Left renal pelvis (tissue), 4 donors: Measurements from ENCODE around the gene SPTLC3. TPM values are rescaled to one million over a fixed set of nuclear protein-coding genes. Genes with fewer than 3 reads are reported as not detected.

ENCODE experiments used
- DNase-seq, 4 donors: peaks; one replicate each; pipeline ENCODE4 v3.0.0-alpha.2; 2013; ENCODE audit warnings: low read depth in 4 of 4, low spot score in 3 of 4
- polyA plus RNA-seq, 4 donors: library from polyadenylated mRNA; unstranded; fragments of 120-200 nt; gene quantifications; one replicate each; pipeline ENCODE4 v1.2.1, GENCODE V29; 2013; ENCODE audit not compliant: insufficient read length in 4 of 4

SPTLC3 gene
- polyA plus RNA-seq, 4 donors, result 7.9 to 24.7 (median 21.5) TPM

DNA sequence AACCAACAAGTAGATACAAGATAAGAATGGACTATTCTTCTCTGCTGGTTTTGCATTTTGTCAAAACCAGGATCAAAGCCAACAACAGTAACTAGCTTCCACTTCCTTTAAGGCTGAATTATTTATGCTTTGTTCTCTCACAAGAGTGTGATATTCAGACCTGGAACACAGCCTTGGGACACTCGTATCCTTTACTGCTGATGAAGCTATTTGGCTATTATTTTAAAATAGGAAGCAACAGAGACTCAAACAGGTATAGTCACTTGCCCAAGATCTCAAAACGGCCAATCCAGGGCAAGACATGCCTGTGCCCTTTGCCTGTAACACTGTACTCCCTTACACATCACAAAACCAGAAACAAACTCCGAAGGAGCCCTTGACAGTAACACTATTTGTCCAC is 19.9 kb downstream of the SPTLC3 start:
- DNase-seq, result no peak

- DNase-seq, result no peak
These were observed 21.1 kb downstream of the SPTLC3 start for GRCh38 chr20:13029687-13030375.

- DNase-seq, result no peak
These were observed 23.0 kb downstream of the SPTLC3 start for GRCh38 chr20:13031751-13032150.

DNA sequence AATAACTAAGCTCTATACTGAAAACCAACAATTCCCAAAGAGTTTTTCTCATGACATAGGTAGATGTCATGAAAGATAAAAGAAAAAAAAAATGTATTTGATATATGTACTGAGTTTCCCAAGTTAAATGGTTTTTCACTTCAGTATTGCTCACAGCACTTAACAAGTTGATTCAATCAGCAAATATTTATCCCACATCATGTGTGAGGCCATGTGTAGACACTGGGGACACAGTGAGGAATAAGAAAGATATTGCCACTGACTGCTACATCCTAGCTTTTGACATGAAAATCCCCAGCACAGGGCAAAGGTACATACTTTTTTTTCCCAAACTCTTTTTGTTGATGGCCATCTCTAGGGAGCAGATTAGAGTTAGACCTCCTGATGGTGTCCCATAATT is 25.3 kb downstream of the SPTLC3 start:
- no peak for DNase-seq

- no peak for DNase-seq
These were observed 26.2 kb downstream of the SPTLC3 start for GRCh38 chr20:13034936-13035335.

DNA sequence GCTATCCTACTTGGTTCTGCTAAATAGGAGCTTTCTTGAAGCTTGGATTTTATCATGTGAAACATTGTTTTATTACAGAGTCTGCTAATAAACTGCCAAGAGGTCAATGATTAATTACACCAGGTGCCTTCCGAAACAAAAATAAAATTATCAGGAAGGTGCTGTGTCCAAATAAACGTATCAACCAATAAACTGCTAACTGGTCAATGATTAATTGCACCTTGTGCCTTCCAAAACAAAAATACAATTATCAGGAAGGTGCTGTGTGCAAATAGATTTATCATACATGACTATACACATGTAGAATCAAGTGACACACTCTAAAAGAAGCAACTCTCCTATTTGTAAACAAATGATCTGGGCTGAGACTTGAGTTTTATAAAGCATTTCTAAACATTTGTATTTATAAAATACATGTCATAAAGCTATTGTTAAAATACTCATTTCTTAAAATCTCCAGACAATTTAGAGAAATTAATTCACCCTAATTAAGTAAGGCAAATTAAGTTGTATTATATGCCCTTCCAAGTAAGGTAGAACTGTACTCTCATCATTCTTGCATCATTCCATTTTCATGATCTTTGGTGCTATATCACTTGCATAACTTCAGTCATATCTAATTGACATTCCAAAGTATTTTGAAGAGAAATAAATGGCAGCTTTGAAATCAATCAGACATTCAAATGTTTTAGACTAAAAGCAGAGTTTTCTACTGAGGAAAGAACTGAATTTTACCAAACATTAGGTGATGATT is 26.8 kb downstream of the SPTLC3 start:
- no peak for DNase-seq

GRCh38 chr20:13037727-13038126 is 29.0 kb downstream of the SPTLC3 start:
- no peak for DNase-seq

DNA sequence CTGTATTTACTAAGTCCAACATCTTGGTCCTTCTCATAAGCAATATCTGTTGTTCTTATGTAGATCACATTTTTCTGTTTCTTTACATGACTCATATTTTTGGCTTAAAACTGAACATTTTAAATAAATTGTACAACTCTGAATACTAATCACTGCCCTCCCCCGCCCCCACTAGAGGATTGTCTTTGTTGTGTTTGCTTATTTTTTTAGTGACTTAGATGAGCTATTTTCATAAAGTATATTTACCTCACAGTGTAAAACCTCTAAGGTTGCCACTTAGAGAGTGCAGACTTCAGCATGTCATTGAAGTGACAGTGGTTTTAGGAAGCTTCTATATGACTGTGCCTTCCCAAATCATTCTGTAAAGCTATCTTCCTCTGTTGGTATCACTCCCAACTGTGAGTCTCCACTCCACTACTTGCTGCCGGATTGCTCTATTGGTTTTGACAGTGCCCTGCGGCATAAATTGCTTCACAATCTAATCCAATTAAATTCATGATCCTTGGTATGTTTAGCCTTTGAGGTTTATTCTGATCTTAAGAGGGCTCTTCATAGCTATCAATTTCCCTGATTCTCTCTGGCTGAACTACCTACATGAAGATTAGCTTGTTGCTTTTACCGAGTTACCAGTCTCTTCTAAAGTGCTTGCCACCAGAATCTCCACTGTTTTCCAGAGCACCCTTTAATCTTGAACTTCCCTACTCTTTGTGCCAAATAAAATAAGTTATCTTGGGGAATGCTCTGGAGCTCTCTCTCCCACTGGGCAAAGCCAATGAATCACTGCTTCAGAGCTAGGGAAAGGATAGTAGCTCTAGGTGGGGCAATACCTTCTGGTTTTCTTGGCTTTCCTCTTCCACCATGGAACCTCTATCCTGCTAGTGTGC is 33.0 kb downstream of the SPTLC3 start:
- no peak for DNase-seq

- no peak for DNase-seq
These were observed 33.7 kb downstream of the SPTLC3 start for GRCh38 chr20:13042458-13042794.

GRCh38 chr20:13046409-13046808 is 37.6 kb downstream of the SPTLC3 start:
- DNase-seq, result no peak

- DNase-seq, result no peak
These were observed 45.2 kb downstream of the SPTLC3 start for GRCh38 chr20:13054011-13054410.

- DNase-seq, result no peak
These were observed 50.1 kb downstream of the SPTLC3 start for GRCh38 chr20:13058666-13059389.

- DNase-seq, result no peak
These were observed 50.8 kb downstream of the SPTLC3 start for GRCh38 chr20:13059398-13060136.

DNA sequence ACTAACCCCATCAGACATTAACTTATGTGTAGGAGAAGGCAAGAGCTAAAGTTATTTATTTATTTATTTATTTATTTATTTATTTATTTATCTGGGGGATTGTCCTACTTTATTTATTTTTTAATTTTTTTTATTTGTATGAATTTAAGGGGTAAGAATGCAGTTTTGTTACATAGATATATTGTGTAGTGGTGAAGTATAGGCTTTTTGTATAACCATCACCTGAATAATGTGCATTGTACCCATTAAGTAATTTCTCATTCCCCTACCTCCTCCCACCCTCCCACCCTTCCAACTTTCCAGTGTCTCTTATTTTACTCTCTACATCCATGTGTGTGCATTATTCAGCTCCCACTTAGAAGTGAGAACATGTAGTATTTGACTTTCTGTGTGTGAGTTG is 51.6 kb downstream of the SPTLC3 start:
- no peak for DNase-seq

DNA sequence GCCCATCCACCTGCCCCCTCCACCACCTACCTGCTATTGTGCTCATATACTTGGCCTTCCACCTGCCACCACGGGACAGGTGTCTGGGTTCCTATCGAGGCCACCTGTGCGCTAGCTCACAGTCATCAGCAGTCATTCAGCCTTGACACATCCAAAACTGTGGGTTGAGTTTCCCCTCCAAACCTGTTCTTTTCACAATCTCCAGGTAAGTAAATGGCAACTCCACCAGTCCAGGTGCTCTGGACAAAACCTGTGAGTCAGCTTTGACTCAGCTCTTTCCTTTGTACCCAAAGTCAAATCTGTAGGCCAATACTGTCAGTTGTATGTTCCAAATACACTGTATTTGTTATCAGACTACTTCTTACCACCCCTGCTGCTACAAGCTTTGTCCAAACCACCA is 52.6 kb downstream of the SPTLC3 start:
- DNase-seq, result no peak

DNA sequence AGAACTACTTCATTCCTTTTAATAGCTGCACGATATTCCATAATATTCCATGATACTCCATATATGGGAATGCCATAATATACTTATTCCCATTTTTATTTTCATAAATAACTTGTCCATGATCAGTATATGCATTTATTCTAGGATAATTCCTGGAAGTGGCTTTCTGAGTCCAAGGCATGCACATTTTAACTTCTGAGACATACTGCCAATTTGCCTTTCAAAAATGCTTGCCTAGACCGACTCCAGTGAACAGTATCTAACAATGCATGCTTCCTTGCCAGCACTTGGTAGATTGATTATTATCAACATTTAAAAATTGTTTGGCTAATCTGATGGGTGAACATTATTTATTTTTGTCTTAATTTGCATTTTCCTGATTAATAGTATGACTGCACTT is 54.0 kb downstream of the SPTLC3 start:
- no peak for DNase-seq

DNA sequence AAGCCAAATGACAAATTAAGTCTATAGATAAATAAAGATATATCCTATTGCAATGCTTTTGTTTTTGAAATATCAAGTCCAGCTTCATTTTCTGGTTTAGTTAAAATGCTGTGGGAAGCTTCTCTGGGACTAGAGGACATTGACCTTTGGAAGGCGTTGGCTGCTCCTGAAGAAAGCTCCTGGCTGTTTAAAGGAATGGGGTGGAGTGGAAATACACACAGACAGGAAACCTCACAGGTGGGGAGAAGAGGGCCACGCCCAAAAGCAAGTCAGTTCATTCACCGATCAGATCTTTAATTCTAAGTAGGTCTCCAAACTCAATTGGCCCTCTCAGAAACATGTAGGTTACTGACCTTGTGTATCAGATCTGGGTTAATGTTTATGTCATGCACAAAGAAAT is 59.6 kb downstream of the SPTLC3 start:
- DNase-seq, result no peak

GRCh38 chr20:13081877-13082276 is 73.1 kb downstream of the SPTLC3 start:
- no peak for DNase-seq

DNA sequence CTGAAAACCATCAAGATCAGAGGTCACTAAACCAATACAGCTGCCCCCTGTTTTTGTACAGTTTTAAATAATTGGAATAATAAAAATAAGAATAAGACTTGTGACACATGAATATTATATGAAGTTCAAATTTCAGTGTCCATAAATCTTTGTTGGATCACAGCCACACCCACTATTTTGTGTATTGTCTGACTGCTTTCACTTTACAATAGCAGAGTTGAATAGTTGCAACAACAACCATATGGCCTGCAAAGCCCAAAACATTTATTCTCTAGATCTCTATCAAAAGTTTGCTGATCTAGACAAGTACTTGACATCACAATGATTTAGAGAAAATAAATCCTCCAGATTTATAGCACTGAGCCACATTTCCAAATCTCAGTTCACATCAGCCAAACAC is 73.6 kb downstream of the SPTLC3 start:
- DNase-seq, result no peak

DNA sequence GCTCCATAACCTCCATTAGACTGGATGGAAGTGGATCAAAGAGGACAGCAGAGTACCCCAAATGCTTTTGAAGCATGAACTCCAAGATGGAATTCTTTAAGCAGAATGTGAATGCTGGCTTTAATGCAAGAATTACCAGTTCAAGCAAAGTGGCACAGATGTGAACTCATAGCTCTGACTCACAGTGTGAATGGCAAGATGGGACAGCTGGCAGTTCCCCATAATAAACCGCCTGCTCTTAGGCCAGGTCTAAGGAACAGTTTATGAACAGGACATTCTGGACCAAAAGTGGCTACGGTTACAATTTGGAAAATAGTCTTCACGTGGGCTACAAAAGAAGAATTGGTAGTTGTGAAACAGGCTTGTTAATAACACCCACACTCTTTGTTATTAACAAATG is 76.5 kb downstream of the SPTLC3 start:
- no peak for DNase-seq
